ENCODE measurements around the gene PSMD2.

Gene PSMD2

GRCh38 chr3:184343200-184343876 lies 44.3 kb downstream of the PSMD2 start:
- DNase-seq = no peak

GRCh38 chr3:184344579-184345316 lies 45.7 kb downstream of the PSMD2 start:
- no peak for DNase-seq

GRCh38 chr3:184345317-184346144 lies 46.5 kb downstream of the PSMD2 start:
- DNase-seq = no peak

GRCh38 chr3:184346480-184347190 lies 47.6 kb downstream of the PSMD2 start:
- no peak for DNase-seq

GRCh38 chr3:184347321-184348056 lies 48.4 kb downstream of the PSMD2 start:
- DNase-seq = no peak

- no peak for DNase-seq
These were observed 49.0 kb downstream of the PSMD2 start for GRCh38 chr3:184348057-184348382.

- DNase-seq = no peak
These were observed 50.8 kb downstream of the PSMD2 start for GRCh38 chr3:184349563-184350470.

- DNase-seq = no peak
These were observed 51.6 kb downstream of the PSMD2 start for GRCh38 chr3:184350618-184351017.

- no peak for DNase-seq
These were observed 52.6 kb downstream of the PSMD2 start for GRCh38 chr3:184351511-184352148.

- DNase-seq = no peak
These were observed 53.2 kb downstream of the PSMD2 start for GRCh38 chr3:184352149-184352785.

- no peak for DNase-seq
These were observed 54.0 kb downstream of the PSMD2 start for GRCh38 chr3:184352897-184353545.

- DNase-seq = no peak
These were observed 54.5 kb downstream of the PSMD2 start for GRCh38 chr3:184353546-184353941.

- DNase-seq = no peak
These were observed 55.2 kb downstream of the PSMD2 start for GRCh38 chr3:184354121-184354728.

GRCh38 chr3:184354754-184355153 lies 55.7 kb downstream of the PSMD2 start:
- DNase-seq = no peak

GRCh38 chr3:184355261-184356040 lies 56.4 kb downstream of the PSMD2 start:
- no peak for DNase-seq

- DNase-seq = no peak
These were observed 58.4 kb downstream of the PSMD2 start for GRCh38 chr3:184357248-184358123.

- no peak for DNase-seq
These were observed 59.2 kb downstream of the PSMD2 start for GRCh38 chr3:184358124-184358767.

Data from DMS79 (cell line).